Measurements from ENCODE around the gene CDCA8.

CDCA8 gene

DNA sequence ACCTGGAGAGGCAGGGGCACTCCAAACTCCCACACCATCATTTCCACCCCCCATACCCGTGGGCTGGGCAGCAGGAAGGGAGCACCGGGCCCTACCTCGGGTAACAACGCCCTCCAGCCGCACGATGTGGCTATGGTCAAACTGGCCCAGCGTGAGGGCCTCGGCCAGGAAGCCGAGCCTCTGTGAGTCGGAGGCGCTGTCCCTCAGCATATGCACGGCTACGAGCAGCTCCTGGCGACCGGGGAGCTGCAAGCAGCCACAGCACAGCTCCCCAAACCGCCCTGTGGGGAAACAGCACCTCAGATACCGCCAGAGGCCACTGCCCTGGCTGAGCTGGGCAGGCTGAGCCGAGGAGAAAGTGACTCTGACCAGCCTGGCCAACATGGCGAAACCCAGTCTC lies 29.2 kb downstream of the CDCA8 start:
- no peaks in the 10 kb centered on the region for H3K27me3 ChIP-seq (ENCODE audit: insufficient read depth, poor library complexity, severe bottlenecking)
- H3K27ac ChIP-seq (replicated peaks), result no peak overlapping the region
- no peak overlapping the region for H3K4me3 ChIP-seq (replicated peaks; ENCODE audit: insufficient read depth, low read length)
- TF ChIP-seq, protein P1, sequence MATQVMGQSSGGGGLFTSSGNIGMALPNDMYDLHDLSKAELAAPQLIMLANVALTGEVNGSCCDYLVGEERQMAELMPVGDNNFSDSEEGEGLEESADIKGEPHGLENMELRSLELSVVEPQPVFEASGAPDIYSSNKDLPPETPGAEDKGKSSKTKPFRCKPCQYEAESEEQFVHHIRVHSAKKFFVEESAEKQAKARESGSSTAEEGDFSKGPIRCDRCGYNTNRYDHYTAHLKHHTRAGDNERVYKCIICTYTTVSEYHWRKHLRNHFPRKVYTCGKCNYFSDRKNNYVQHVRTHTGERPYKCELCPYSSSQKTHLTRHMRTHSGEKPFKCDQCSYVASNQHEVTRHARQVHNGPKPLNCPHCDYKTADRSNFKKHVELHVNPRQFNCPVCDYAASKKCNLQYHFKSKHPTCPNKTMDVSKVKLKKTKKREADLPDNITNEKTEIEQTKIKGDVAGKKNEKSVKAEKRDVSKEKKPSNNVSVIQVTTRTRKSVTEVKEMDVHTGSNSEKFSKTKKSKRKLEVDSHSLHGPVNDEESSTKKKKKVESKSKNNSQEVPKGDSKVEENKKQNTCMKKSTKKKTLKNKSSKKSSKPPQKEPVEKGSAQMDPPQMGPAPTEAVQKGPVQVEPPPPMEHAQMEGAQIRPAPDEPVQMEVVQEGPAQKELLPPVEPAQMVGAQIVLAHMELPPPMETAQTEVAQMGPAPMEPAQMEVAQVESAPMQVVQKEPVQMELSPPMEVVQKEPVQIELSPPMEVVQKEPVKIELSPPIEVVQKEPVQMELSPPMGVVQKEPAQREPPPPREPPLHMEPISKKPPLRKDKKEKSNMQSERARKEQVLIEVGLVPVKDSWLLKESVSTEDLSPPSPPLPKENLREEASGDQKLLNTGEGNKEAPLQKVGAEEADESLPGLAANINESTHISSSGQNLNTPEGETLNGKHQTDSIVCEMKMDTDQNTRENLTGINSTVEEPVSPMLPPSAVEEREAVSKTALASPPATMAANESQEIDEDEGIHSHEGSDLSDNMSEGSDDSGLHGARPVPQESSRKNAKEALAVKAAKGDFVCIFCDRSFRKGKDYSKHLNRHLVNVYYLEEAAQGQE (IDR thresholded peaks at IDR 0.05; ENCODE audit: insufficient replicate concordance, low read depth), result no peak
- TF ChIP-seq POLR2AphosphoS5 (IDR thresholded peaks at IDR 0.05; ENCODE audit: low read depth) (no peak), GABPA (IDR thresholded peaks at IDR 0.05; ENCODE audit: low read depth) (no peak), SPI1 (IDR thresholded peaks at IDR 0.05; ENCODE audit: borderline replicate concordance, low read depth) (no peak)
- TF ChIP-seq, protein P2, sequence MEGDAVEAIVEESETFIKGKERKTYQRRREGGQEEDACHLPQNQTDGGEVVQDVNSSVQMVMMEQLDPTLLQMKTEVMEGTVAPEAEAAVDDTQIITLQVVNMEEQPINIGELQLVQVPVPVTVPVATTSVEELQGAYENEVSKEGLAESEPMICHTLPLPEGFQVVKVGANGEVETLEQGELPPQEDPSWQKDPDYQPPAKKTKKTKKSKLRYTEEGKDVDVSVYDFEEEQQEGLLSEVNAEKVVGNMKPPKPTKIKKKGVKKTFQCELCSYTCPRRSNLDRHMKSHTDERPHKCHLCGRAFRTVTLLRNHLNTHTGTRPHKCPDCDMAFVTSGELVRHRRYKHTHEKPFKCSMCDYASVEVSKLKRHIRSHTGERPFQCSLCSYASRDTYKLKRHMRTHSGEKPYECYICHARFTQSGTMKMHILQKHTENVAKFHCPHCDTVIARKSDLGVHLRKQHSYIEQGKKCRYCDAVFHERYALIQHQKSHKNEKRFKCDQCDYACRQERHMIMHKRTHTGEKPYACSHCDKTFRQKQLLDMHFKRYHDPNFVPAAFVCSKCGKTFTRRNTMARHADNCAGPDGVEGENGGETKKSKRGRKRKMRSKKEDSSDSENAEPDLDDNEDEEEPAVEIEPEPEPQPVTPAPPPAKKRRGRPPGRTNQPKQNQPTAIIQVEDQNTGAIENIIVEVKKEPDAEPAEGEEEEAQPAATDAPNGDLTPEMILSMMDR (IDR thresholded peaks at IDR 0.05; ENCODE audit: insufficient read depth, low read length), result no peak
- no peak for DNase-seq (ENCODE audit: low read depth in 1 of 2, low spot score in 1 of 2)

DNA sequence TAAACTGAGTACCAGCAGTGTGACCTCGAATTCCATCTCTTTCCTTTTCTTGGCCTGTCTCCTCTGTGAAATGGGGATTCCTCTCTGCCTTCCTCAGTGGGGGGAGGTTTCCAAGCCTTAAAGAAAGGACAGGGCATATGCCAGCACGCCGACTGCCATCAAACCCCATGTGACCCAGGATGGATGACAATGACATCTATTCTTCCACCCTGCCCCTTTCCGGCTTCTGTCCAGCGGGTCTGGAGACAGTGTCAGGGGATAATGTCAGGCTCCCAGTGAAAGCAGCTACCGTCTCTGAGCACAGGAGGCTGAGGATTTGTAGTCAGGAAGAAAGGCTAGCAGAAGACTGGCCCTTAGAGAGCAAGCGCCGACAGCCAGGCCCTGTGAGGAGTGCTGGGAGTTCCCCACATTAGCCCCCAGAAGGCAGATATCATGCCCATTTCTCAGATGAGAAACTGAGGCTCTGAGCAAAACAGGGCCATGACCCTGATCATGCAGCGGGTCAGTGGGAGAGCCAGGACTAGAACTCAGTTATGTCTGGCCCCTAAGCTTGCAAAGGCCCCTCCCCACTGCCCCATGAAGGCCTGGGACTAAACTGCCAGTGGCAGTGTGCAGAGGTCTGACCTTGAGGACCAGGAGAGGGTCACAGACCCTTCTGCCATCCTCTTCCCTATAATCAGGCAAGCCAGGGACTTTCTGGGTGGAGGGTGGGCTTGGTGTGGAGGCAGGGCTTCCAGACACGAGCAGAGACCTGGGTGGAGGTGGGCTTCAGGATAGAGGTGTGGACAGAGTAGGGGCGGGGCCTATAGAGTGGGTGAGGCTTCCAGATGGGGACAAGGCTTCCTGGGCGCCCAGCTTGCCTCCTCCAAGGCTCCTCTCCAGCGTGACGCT lies 30.1 kb downstream of the CDCA8 start:
- TF ChIP-seq SPI1 (IDR thresholded peaks at IDR 0.05; ENCODE audit: borderline replicate concordance, low read depth), result no peak
- TF ChIP-seq, protein P1 (IDR thresholded peaks at IDR 0.05; ENCODE audit: insufficient replicate concordance, low read depth), result no peak
- no peak for TF ChIP-seq POLR2AphosphoS5 (IDR thresholded peaks at IDR 0.05; ENCODE audit: low read depth)
- no peak for TF ChIP-seq GABPA (IDR thresholded peaks at IDR 0.05; ENCODE audit: low read depth)
- TF ChIP-seq, protein P2 (IDR thresholded peaks at IDR 0.05; ENCODE audit: insufficient read depth, low read length), result no peak
- no peak for DNase-seq (ENCODE audit: low read depth in 1 of 2, low spot score in 1 of 2)
- Histone ChIP-seq H3K4me3 (replicated peaks; ENCODE audit: insufficient read depth, low read length) (no peak overlapping the region), H3K27ac (replicated peaks) (no peak overlapping the region), H3K27me3 (ENCODE audit: insufficient read depth, poor library complexity, severe bottlenecking) (no peaks in the 10 kb centered on the region)

DNA sequence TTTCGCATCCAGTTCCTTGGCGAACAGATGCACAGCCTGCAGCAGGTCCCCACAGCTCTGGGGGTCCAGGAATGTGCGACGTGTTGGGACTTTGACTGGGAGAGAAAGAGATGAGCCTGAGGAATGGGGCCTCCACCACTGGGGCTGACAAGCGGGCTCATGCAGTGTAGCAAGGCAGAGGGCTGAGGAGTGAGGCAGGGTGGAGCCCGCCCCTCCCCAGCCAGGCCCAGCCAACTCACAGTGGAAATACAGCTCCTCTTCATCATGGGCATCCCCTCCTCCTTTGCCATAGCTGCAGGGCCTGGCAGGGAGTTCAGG lies 30.7 kb downstream of the CDCA8 start:
- TF ChIP-seq GABPA (IDR thresholded peaks at IDR 0.05; ENCODE audit: low read depth) (no peak), POLR2AphosphoS5 (IDR thresholded peaks at IDR 0.05; ENCODE audit: low read depth) (no peak), SPI1 (IDR thresholded peaks at IDR 0.05; ENCODE audit: borderline replicate concordance, low read depth) (no peak)
- TF ChIP-seq, protein P2 (IDR thresholded peaks at IDR 0.05; ENCODE audit: insufficient read depth, low read length), result no peak
- TF ChIP-seq, protein P1 (IDR thresholded peaks at IDR 0.05; ENCODE audit: insufficient replicate concordance, low read depth), result no peak
- Histone ChIP-seq H3K27me3 (ENCODE audit: insufficient read depth, poor library complexity, severe bottlenecking) (no peaks in the 10 kb centered on the region), H3K27ac (replicated peaks) (no peak overlapping the region), H3K4me3 (replicated peaks; ENCODE audit: insufficient read depth, low read length) (no peak overlapping the region)
- no peak for DNase-seq (ENCODE audit: low read depth in 1 of 2, low spot score in 1 of 2)

Measured in HL-60 (cell line).